ENCODE measurements around the gene ANXA3.

ANXA3 gene

GRCh38 chr4:78513411-78513975 is 38.1 kb upstream of the ANXA3 start:
- no peak for TF ChIP-seq CTCF (IDR thresholded peaks at IDR 0.05; ENCODE audit: borderline replicate concordance, control extremely low read depth, extremely low read depth, insufficient read depth, missing control alignments)
- in situ Hi-C loops (cut with MboI; ENCODE audit: low sequenced_read_pairs, unreplicated experiment) = no loop called here
- DNase-seq (ENCODE audit: low spot score) = no peak

DNA sequence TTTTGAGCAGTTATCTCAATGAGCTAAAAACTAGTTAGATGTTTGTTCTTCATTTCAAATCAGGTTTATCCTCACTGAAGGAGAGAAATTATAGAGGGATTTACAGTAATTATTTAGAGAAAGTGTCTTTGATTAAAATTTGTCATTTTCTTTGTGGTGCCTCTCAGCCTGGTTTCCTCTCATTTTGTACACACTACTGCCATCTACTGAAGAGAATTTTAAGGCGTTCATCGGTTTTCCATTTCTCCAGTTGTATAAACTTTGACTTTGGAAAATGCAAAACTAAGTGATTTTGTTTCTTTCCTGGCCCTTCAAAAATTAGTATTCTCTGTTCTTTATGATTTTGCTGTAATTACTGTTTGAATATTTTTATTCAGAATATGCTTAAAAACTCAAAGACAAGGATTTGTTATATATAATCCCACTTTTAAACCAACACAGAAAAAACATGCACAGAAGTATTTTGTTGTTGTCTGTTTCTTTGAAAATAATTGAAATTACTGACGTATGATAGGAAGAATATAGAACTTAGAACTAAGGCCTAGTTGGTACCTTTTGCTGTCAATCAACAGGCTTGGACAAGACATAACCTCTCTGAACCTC is 34.4 kb upstream of the ANXA3 start:
- no peak for DNase-seq (ENCODE audit: low spot score)
- TF ChIP-seq CTCF (IDR thresholded peaks at IDR 0.05; ENCODE audit: borderline replicate concordance, control extremely low read depth, extremely low read depth, insufficient read depth, missing control alignments) = no peak
- in situ Hi-C loops (cut with MboI; ENCODE audit: low sequenced_read_pairs, unreplicated experiment) = no loop called here

DNA sequence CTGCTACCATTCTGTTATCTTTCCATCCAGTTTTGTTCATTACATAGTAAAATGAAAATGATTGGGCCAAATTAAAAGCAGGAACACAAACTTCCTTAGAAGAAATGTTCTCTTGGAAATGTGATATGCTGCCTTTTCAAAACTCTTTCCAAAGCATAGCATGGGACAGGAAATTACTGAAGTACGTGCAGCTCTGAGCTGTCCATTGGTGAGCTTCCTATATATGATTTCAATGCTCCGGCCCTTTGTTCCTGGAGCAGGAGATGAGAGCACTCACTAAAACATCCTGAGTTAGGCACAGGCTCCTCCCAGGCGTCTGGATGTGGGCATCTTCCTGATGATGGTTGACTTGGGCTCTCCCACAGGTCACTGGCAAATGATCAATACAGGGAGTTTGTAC is 33.0 kb upstream of the ANXA3 start:
- no peak for DNase-seq (ENCODE audit: low spot score)
- in situ Hi-C loops (cut with MboI; ENCODE audit: low sequenced_read_pairs, unreplicated experiment) = no loop called here
- no peak for TF ChIP-seq CTCF (IDR thresholded peaks at IDR 0.05; ENCODE audit: borderline replicate concordance, control extremely low read depth, extremely low read depth, insufficient read depth, missing control alignments)

DNA sequence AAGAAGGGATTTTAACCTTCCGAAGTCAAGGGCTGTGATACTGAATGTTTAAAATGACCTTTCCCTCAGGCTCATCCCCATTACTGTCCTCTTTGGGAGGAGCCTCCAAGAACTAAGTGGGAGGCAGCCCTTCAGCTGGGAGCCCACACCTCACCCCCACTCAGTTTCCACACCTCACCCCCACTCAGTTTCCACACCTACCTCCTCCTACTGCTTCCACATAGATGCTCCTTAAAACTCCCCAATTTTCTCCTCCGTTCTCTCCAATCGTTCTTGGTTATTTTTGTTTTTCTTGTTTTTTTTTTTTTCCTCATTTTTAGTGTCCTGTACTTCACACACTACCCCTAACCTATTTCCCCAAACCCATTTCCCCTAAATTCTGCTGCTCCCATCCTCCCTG is 31.6 kb upstream of the ANXA3 start:
- TF ChIP-seq CTCF (IDR thresholded peaks at IDR 0.05; ENCODE audit: borderline replicate concordance, control extremely low read depth, extremely low read depth, insufficient read depth, missing control alignments) = no peak
- in situ Hi-C loops (cut with MboI; ENCODE audit: low sequenced_read_pairs, unreplicated experiment) = no loop called here
- no peak for DNase-seq (ENCODE audit: low spot score)

- in situ Hi-C loops (cut with MboI; ENCODE audit: low sequenced_read_pairs, unreplicated experiment) = no loop called here
- no peak for DNase-seq (ENCODE audit: low spot score)
- TF ChIP-seq CTCF (IDR thresholded peaks at IDR 0.05; ENCODE audit: borderline replicate concordance, control extremely low read depth, extremely low read depth, insufficient read depth, missing control alignments) = no peak
Measured at GRCh38 chr4:78520808-78521226, 30.8 kb upstream of the ANXA3 start.

DNA sequence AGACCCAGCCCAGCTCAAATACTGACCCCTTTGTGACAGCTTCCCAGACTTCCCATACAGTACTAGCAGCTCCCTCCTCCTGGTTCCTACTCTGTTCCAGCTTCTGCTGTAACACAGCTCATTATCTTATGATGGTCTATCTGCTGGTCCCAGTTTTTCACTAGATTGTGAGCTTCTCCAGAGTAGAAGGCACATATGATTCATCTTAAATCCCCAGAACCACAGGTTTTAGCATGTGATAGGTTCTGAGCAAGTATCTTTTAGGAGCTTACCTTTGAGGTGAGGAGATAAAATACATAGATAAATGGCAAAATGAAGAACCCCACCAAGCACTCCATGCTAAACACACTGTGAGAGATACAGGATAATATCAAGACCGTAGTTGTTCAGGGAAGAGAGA is 27.6 kb upstream of the ANXA3 start:
- DNase-seq (ENCODE audit: low spot score) = no peak
- in situ Hi-C loops (cut with MboI; ENCODE audit: low sequenced_read_pairs, unreplicated experiment) = no loop called here
- no peak for TF ChIP-seq CTCF (IDR thresholded peaks at IDR 0.05; ENCODE audit: borderline replicate concordance, control extremely low read depth, extremely low read depth, insufficient read depth, missing control alignments)
